D721Med (cell line): ENCODE data around the gene CYP27C1.
A peak's percentile ranks its signal among the peaks of the same experiment; 100 is the strongest.

ENCODE experiments used
- DNase-seq: peaks from one replicate; pipeline ENCODE4 v3.0.0; 2011; ENCODE audit warnings: low spot score; ENCODE audit not compliant: insufficient read length
- FAIRE-seq: peaks from 2 replicates; lab custom pipeline; 2011; peaks lifted over from hg19 to GRCh38; lab: Jason Lieb, UNC
- TF ChIP-seq, protein P1 (sequence below): IDR thresholded peaks from 2 replicates; pipeline ENCODE4 v1.5.1; 2012; ENCODE audit warnings: mild to moderate bottlenecking, control low read depth; ENCODE audit not compliant: insufficient read depth; ENCODE audit errors: missing control alignments

Gene CYP27C1

DNA sequence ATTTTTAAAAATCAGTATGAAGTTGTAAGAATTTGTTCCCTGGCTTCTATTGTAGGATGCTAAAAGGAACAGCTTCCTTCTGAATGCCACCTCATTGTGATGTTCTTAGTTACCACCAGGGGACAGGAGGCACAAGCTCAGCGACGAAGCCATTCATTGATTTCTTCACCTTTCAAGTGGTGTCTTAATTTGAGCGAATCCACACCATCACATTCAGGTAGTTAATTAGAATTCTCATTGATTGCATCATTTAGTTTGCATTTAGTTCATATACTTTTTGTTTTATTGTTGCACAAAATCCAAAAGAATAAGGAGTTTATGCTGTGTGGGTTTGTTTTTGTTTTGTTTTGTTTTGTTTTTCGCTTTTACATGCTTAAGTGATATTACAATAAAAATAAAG, 23.1 kb downstream of the CYP27C1 start:
- DNase-seq, result no peak
- peak; percentile 41 for FAIRE-seq
- TF ChIP-seq, protein P1, sequence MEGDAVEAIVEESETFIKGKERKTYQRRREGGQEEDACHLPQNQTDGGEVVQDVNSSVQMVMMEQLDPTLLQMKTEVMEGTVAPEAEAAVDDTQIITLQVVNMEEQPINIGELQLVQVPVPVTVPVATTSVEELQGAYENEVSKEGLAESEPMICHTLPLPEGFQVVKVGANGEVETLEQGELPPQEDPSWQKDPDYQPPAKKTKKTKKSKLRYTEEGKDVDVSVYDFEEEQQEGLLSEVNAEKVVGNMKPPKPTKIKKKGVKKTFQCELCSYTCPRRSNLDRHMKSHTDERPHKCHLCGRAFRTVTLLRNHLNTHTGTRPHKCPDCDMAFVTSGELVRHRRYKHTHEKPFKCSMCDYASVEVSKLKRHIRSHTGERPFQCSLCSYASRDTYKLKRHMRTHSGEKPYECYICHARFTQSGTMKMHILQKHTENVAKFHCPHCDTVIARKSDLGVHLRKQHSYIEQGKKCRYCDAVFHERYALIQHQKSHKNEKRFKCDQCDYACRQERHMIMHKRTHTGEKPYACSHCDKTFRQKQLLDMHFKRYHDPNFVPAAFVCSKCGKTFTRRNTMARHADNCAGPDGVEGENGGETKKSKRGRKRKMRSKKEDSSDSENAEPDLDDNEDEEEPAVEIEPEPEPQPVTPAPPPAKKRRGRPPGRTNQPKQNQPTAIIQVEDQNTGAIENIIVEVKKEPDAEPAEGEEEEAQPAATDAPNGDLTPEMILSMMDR, result peak; percentile 22

DNA sequence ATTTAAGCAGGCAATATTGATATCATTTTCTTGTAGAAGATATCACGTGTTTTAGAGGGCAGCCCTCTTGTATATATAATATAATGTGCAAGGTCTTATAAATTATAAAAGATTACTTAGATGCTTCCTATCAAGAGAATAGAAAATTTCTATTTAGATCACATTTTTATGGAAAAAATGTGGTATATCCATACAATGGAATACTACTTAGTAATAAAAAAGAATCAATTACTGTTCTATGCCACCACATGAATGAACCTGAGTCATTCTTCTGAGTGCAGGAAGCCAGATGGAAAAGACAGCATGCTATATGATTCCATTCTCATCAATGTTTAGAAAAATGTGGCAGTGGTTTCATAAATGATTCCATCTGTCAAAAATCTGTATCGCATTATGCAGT, 23.6 kb downstream of the CYP27C1 start:
- no peak for FAIRE-seq
- DNase-seq, result no peak

DNA sequence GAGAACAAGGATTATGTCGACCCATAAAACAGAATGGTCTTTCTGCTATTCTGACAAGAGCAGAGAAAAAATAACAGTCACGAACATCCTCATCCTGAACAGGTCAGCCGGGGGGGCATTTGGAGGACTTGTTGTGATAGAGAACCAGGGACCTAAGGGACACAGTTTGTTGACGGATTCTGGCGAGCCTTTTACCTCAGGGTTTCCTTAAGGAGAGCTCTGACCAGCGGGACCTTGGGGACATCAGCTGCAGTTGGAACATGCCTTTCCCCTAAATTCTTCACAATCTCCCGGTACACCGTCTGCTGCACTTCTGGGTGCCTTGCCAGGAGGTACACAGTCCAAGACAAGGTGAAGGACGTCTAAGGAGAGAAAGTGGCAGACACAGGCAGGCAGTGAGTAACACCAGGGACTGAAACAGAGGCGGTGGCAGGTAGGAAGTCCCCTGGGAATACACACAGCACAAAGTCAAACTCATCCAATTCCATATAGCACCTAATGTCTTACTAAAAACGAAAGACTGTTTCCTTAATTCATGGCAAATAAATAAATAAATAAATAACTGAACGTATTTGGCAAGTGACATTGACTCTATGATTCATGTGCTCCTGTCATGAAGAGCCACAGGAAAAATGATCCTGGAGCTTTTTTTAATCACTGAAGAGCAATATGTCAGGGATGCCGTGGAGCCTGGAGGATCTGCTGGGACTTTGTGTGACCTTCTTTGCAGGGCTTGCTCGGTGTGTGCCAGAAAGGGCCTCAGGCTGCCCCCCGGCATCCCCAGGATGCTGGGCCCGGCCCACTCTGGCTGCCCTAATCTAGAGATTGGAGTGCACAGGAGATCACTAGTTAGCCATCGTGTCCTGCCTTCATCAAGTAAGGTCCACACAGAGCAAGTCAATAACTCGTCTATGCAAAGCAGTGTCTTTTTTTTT, 24.7 kb downstream of the CYP27C1 start:
- TF ChIP-seq, protein P1, result no peak
- DNase-seq (no peak), FAIRE-seq (no peak)

More for the DNA sequence above, 23.6 kb downstream of the CYP27C1 start:
- TF ChIP-seq, protein P1, result no peak

DNA sequence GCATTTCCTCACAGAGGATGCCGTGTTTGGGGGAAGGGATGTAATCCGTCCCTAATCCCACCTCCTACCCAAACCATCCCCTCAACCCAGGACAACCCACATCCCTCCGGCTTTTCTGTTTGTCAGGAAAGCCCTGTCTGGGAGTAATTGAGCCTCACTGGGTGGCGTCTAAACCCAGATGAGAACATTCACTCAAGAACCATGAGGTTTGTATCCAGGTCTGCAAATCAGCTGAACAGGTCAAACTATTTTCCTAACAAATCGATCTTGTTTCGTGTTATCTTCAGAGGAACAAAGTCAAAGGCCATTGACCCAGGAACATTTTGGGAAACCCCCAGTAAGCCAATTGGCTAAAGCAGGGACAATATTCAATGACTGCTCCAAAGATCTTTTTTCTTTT, 25.7 kb downstream of the CYP27C1 start:
- no peak for DNase-seq

DNA sequence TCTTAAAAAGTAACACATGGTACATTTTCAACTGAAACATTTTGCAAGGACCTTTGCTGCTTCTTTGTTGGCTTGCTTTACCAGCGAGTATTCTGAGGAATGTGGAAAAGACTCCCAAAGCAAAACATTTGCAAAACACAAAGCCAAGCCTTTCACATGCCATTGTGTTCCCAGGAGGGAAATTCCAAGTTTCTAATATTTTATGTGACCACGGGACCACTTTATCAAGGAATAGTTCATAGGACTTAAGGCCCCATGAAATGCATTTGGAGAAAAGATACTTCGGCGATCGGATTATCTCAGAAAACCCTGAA, 26.2 kb downstream of the CYP27C1 start:
- no peak for FAIRE-seq
- no peak for DNase-seq
- TF ChIP-seq, protein P1, result no peak

More for the DNA sequence above, 25.7 kb downstream of the CYP27C1 start:
- FAIRE-seq, result no peak
- TF ChIP-seq, protein P1, result no peak

DNA sequence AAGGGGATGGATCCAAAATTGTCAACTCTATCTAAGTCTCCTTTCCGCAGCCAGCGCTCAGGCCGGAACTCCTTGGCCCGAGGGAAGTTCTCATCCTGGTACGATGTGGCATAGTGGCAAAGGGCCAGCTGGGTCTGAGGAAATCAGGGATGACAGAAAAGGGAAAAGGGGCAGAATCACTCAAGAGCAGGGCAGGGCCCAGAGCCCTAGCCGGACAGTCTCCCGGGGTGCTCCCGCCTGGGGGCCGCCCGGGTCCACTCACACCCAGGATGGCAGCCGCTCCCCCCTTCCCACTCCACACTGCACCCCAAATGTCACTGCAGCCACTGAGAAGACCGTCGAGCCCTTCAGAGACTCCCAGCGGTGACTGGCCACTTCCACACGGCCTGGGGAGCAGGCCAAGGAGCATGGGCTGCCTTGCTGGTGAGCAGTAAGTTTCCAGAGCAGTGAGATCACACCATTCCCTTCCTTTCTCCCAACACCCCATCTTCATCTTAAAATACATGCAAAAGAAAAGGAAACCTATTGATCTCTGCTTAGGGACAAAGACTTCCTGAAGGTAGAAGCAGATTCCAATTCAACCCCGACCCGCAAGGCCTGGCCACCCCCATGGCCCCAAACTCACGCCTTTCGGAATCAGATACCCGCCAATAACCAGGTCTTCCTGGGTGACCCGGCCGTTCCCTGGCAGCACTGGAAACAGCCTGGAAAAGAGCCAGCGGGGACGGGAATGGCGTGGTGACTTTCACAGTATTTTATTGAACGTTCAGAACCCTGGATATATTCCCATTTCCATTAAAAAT, 26.7 kb downstream of the CYP27C1 start:
- TF ChIP-seq, protein P1, result no peak
- DNase-seq (no peak), FAIRE-seq (no peak)
